A549 (cell line): ENCODE measurements around the gene DHX58. TPM values are rescaled to one million over a fixed set of nuclear protein-coding genes. Genes with fewer than 3 reads are reported as not detected.
A peak's percentile ranks its signal among the peaks of the same experiment; 100 is the strongest.

Experiments
- ATAC-seq, 2 experiments: fragments of 200-7000 bp in 1 of 2; fragments of >200 bp in 1 of 2; cut with Nextera tagmentation in 1 of 2; cut with Tn5 transposase in 1 of 2; 3 replicates each; pipeline versions ENCODE4 v1.8.0 to v1.9.1; 2018 to 2020; ENCODE audit warnings: mild to moderate bottlenecking in 1 of 2, moderate library complexity in 1 of 2
- CTCF ChIA-PET: fragments of 300-600 bp; sonication (Branson Sonifier 250); formaldehyde crosslinking; extraction: SDS; loops from one replicate; lab custom pipeline; 2021; ENCODE audit warnings: antibody characterized with exemption, inconsistent platforms; lab: Yijun Ruan, JAX
- POLR2A ChIA-PET: fragments of 350-600 bp; formaldehyde crosslinking; extraction: SDS; loops from one replicate; lab custom pipeline; 2021; ENCODE audit warnings: antibody characterized with exemption, inconsistent platforms; lab: Yijun Ruan, JAX
- DNase-seq, 2 experiments: peaks; one replicate each; pipeline versions ENCODE4 v3.0.0 to v3.0.0-alpha.2; 2011 to 2016; ENCODE audit warnings: low read depth in 1 of 2, low spot score in 1 of 2
- FAIRE-seq: peaks from 2 replicates; lab custom pipeline; 2011; peaks lifted over from hg19 to GRCh38; lab: Jason Lieb, UNC
- H3K27ac ChIP-seq, 2 experiments: fragments of >200 bp; sonication (Bioruptor Twin); formaldehyde crosslinking; 3 replicates each; pipeline ENCODE4 v1.5.1; 2016 to 2017
- H3K4me1 ChIP-seq: fragments of >200 bp; sonication (Bioruptor Twin); formaldehyde crosslinking; 3 replicates; pipeline ENCODE4 v1.6.1; 2016
- H3K4me2 ChIP-seq: fragments of >200 bp; sonication (Bioruptor Twin); formaldehyde crosslinking; 3 replicates; pipeline ENCODE4 v1.6.1; 2016
- H3K4me3 ChIP-seq: fragments of >200 bp; sonication (Bioruptor Twin); formaldehyde crosslinking; 3 replicates; pipeline ENCODE4 v1.5.1; 2016
- H3K9me3 ChIP-seq: fragments of >200 bp; sonication (Bioruptor Twin); formaldehyde crosslinking; 3 replicates; pipeline ENCODE4 v1.6.1; 2016
- BCL3 ChIP-seq: fragments of >200 bp; sonication (Bioruptor Twin); formaldehyde crosslinking; IDR thresholded peaks from 3 replicates; pipeline ENCODE4 v1.6.1; 2016
- BHLHE40 ChIP-seq: IDR thresholded peaks from 2 replicates; pipeline ENCODE4 v1.6.1; 2012; ENCODE audit warnings: low read depth, low read length, inconsistent platforms
- CBX2 ChIP-seq: fragments of 200-600 bp; sonication (generic); IDR thresholded peaks from 2 replicates; pipeline ENCODE4 v1.6.1; 2016; ENCODE audit warnings: low read depth, mild to moderate bottlenecking, borderline replicate concordance
- CHD2 ChIP-seq: fragments of 150-350 bp; IDR thresholded peaks from 2 replicates; pipeline ENCODE4 v1.6.1; 2014; ENCODE audit warnings: low read length; ENCODE audit not compliant: partially characterized antibody
- CHD4 ChIP-seq: fragments of 200-600 bp; sonication (generic); IDR thresholded peaks from 2 replicates; pipeline ENCODE4 v1.6.1; 2016; ENCODE audit warnings: antibody characterized with exemption, mild to moderate bottlenecking, borderline replicate concordance
- CTCF ChIP-seq: fragments of >200 bp; sonication (Bioruptor Twin); formaldehyde crosslinking; IDR thresholded peaks from 3 replicates; pipeline ENCODE4 v1.5.1; 2016
- EHF ChIP-seq: fragments of 250-450 bp; sonication (Bioruptor Pico); IDR thresholded peaks from 2 replicates; pipeline ENCODE4 v1.5.0; 2020; ENCODE audit warnings: mild to moderate bottlenecking
- FOXS1 ChIP-seq: fragments of 250-450 bp; sonication (Bioruptor Pico); IDR thresholded peaks from 2 replicates; pipeline ENCODE4 v1.5.0; 2020; ENCODE audit warnings: mild to moderate bottlenecking, moderate library complexity
- HDAC2 ChIP-seq: fragments of 200-600 bp; sonication (generic); IDR thresholded peaks from 2 replicates; pipeline ENCODE4 v1.6.1; 2016
- JUNB ChIP-seq: fragments of >200 bp; sonication (Bioruptor Twin); formaldehyde crosslinking; IDR thresholded peaks from 2 replicates; pipeline ENCODE4 v1.6.1; 2016
- MAX ChIP-seq: IDR thresholded peaks from 2 replicates; pipeline ENCODE4 v1.6.1; 2012
- NFE2L2 ChIP-seq: fragments of 150-350 bp; conservative IDR thresholded peaks from 2 replicates; pipeline ENCODE4 v1.6.1; 2014; ENCODE audit warnings: low read length
- NR3C1 ChIP-seq: fragments of >200 bp; sonication (Bioruptor Twin); formaldehyde crosslinking; IDR thresholded peaks from 3 replicates; pipeline ENCODE4 v1.6.1; 2017
- POLR2A ChIP-seq: IDR thresholded peaks from 2 replicates; pipeline ENCODE4 v1.6.1; 2012; ENCODE audit warnings: mild to moderate bottlenecking, low read length
- RAD21 ChIP-seq, 2 experiments: fragments of >200 bp in 1 of 2; sonication (Bioruptor Twin) in 1 of 2; formaldehyde crosslinking in 1 of 2; IDR thresholded peaks in 1 of 2; conservative IDR thresholded peaks in 1 of 2; 2 replicates in 1 of 2; 3 replicates in 1 of 2; pipeline ENCODE4 v1.6.1; 2012 to 2018; ENCODE audit warnings: inconsistent platforms in 1 of 2
- RCOR1 ChIP-seq: fragments of 150-350 bp; IDR thresholded peaks from 2 replicates; pipeline ENCODE4 v1.6.1; 2014; ENCODE audit warnings: antibody characterized with exemption, low read length, low read depth
- RFX5 ChIP-seq: fragments of 450-650 bp; IDR thresholded peaks from 2 replicates; pipeline ENCODE4 v1.7.1; 2014; ENCODE audit warnings: antibody characterized with exemption, mild to moderate bottlenecking, moderate library complexity
- SMC3 ChIP-seq: fragments of >200 bp; sonication (Bioruptor Twin); formaldehyde crosslinking; IDR thresholded peaks from 3 replicates; pipeline ENCODE4 v1.6.1; 2018; ENCODE audit warnings: inconsistent platforms
- SREBF2 ChIP-seq: fragments of 450-650 bp; IDR thresholded peaks from 2 replicates; pipeline ENCODE4 v1.6.1; 2014; ENCODE audit warnings: mild to moderate bottlenecking, moderate library complexity
- TP53 ChIP-seq: fragments of 250-450 bp; sonication (Bioruptor Pico); IDR thresholded peaks from 2 replicates; pipeline ENCODE4 v1.5.0; 2021; ENCODE audit warnings: mild to moderate bottlenecking, moderate library complexity
- ZC3H11A ChIP-seq: fragments of 450-650 bp; IDR thresholded peaks from 2 replicates; pipeline ENCODE4 v1.6.1; 2014; ENCODE audit warnings: antibody characterized with exemption, mild to moderate bottlenecking
- WGBS: methylation state at CpG from one replicate; pipeline ENCODE4 v1.1.6; 2017; ENCODE audit errors: missing lambda C conversion rate; 5-methylcytosine and 5-hydroxymethylcytosine counted together
- polyA plus RNA-seq, 4 experiments: library from polyadenylated mRNA; depleted of rRNA in 3 of 4; stranded (reverse); fragments of >200 nt; fragmentation: RNase III in 1 of 4; extraction: RNeasy Plus Mini Kit Qiagen cat#74134 plus additional on column Dnase treatment in 1 of 4; gene quantifications; 2 replicates in 3 of 4; 3 replicates in 1 of 4; pipeline ENCODE4 v1.2.3, GENCODE V29; 2011 to 2017
- TF ChIP-seq, protein P1 (sequence below): fragments of 150-350 bp; IDR thresholded peaks from 2 replicates; pipeline ENCODE4 v1.6.1; 2014; ENCODE audit warnings: low read depth, mild to moderate bottlenecking, low read length
- TF ChIP-seq, protein P2 (sequence below): fragments of 250-450 bp; sonication (Bioruptor Pico); IDR thresholded peaks from 2 replicates; pipeline ENCODE4 v1.5.0; 2020; ENCODE audit warnings: low read depth, mild to moderate bottlenecking, moderate library complexity
- TF ChIP-seq, protein P3 (sequence below): fragments of 450-650 bp; IDR thresholded peaks from 2 replicates; pipeline ENCODE4 v1.6.1; 2014; ENCODE audit warnings: antibody characterized with exemption
- TF ChIP-seq, protein P4 (sequence below): IDR thresholded peaks from 2 replicates; pipeline ENCODE4 v1.6.1; 2012; ENCODE audit warnings: low read depth, borderline replicate concordance

Gene DHX58
- polyA plus RNA-seq, 2 of the 4 experiments (the other 2 are of a cell fraction): 0.37 to 0.59 TPM

GRCh38 chr17:42119301-42119700 is 6.8 kb upstream of the DHX58 start:
- Histone ChIP-seq H3K9me3 (no peaks in the 10 kb centered on the region), H3K4me2 (no peak overlapping the region), H3K4me3 (no peak overlapping the region), H3K4me1 (peaks cover 16% of the 10 kb centered on the region), H3K27ac (no peak overlapping the region)
- 84% methylated on average over 18 of the region's 18 CpGs for WGBS
- DNase-seq (no peak), ATAC-seq (no peak), FAIRE-seq (no peak)
- POLR2A ChIA-PET: no interaction called here
- CTCF ChIA-PET: interaction anchor here (0.7 to 39.5 kb wide), 31 partner anchors 11 to 308 kb away, joined by 3 to 658 read pairs (median 5); partner anchors contain the start of genes CNP, DNAJC7, GHDC and KCNH4
- TF ChIP-seq NR3C1: no peak
- TF ChIP-seq CHD4: no peak
- no peak for TF ChIP-seq POLR2A
- no peak for TF ChIP-seq BCL3
- no peak for TF ChIP-seq RFX5
- TF ChIP-seq RCOR1: no peak
- TF ChIP-seq, protein P1, sequence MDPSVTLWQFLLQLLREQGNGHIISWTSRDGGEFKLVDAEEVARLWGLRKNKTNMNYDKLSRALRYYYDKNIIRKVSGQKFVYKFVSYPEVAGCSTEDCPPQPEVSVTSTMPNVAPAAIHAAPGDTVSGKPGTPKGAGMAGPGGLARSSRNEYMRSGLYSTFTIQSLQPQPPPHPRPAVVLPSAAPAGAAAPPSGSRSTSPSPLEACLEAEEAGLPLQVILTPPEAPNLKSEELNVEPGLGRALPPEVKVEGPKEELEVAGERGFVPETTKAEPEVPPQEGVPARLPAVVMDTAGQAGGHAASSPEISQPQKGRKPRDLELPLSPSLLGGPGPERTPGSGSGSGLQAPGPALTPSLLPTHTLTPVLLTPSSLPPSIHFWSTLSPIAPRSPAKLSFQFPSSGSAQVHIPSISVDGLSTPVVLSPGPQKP: no peak
- TF ChIP-seq CHD2: no peak
- TF ChIP-seq, protein P2, sequence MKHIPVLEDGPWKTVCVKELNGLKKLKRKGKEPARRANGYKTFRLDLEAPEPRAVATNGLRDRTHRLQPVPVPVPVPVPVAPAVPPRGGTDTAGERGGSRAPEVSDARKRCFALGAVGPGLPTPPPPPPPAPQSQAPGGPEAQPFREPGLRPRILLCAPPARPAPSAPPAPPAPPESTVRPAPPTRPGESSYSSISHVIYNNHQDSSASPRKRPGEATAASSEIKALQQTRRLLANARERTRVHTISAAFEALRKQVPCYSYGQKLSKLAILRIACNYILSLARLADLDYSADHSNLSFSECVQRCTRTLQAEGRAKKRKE (CRISPR knock-in tag): no peak
- no peak for TF ChIP-seq SREBF2
- no peak for TF ChIP-seq TP53 (CRISPR knock-in tag)
- no peak for TF ChIP-seq HDAC2
- no peak for TF ChIP-seq JUNB
- TF ChIP-seq CBX2: no peak
- TF ChIP-seq MAX: no peak
- TF ChIP-seq BHLHE40: no peak

DNA sequence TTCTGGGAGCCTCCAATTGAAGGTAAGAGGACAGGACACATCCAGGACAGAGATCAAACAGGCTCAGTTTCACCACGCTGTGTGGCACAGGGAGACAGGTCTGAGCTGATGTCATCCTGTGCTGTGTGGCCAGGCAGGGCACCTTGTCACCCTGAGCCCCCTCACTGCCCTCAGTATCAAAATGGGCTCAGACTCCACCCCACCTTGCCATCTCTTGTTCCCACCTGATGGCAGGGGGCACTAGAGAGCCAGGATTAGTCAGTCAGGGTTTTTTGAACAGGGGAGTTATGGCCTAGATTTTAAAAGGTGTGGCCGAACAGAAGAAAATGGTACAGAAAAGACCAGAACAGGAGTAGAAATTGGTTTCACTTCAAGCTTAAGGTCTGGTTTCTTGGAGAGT is 6.0 kb upstream of the DHX58 start:
- TF ChIP-seq EHF (CRISPR knock-in tag): no peak
- TF ChIP-seq RFX5: no peak
- peak; percentile 58 to 82 for TF ChIP-seq RAD21 (conservative IDR thresholded peaks at IDR 0.05 in 1 of 2, IDR thresholded peaks at IDR 0.05 in 1 of 2)
- no peak for TF ChIP-seq RCOR1
- TF ChIP-seq ZC3H11A: no peak
- peak; percentile 45 for TF ChIP-seq SMC3
- TF ChIP-seq, protein P3, sequence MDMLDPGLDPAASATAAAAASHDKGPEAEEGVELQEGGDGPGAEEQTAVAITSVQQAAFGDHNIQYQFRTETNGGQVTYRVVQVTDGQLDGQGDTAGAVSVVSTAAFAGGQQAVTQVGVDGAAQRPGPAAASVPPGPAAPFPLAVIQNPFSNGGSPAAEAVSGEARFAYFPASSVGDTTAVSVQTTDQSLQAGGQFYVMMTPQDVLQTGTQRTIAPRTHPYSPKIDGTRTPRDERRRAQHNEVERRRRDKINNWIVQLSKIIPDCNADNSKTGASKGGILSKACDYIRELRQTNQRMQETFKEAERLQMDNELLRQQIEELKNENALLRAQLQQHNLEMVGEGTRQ: no peak
- TF ChIP-seq NR3C1: no peak
- TF ChIP-seq BHLHE40: no peak
- no peak for TF ChIP-seq BCL3
- no peak for TF ChIP-seq FOXS1 (CRISPR knock-in tag)
- peak; percentile 64 for TF ChIP-seq CTCF
- TF ChIP-seq, protein P1: no peak
- TF ChIP-seq NFE2L2: no peak
- TF ChIP-seq, protein P4, sequence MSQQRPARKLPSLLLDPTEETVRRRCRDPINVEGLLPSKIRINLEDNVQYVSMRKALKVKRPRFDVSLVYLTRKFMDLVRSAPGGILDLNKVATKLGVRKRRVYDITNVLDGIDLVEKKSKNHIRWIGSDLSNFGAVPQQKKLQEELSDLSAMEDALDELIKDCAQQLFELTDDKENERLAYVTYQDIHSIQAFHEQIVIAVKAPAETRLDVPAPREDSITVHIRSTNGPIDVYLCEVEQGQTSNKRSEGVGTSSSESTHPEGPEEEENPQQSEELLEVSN: no peak
- TF ChIP-seq, protein P2 (CRISPR knock-in tag): no peak
- no peak overlapping the region for H3K27ac ChIP-seq
- H3K9me3 ChIP-seq: no peaks in the 10 kb centered on the region
- no peak for FAIRE-seq
- peaks cover 16% of the 10 kb centered on the region for H3K4me1 ChIP-seq
- ChIA-PET POLR2A (no interaction called here), CTCF (interaction anchor here (0.7 to 39.5 kb wide), 38 partner anchors 12 to 401 kb away, joined by 3 to 658 read pairs (median 5); partner anchors contain the start of genes CNP, DNAJC7, GHDC and KCNH4)
- WGBS: 85% methylated on average over 2 of the region's 2 CpGs
- peak; percentile 61 to 84 for DNase-seq
- no peak overlapping the region for H3K4me2 ChIP-seq
- peak; percentile 11 to 38; a peak in 4 of 6 replicates for ATAC-seq
- no peak overlapping the region for H3K4me3 ChIP-seq
